Epithelial cell of esophagus (primary cell): ENCODE results near the gene CPSF4L.

Source experiments
- DNase-seq: peaks from one replicate; pipeline ENCODE4 v3.0.0; 2010; ENCODE audit warnings: low read depth
- H3K4me3 ChIP-seq: 2 replicates; pipeline ENCODE4 v1.5.1; 2011; ENCODE audit warnings: mild to moderate bottlenecking, low read length, control low read depth
- CTCF ChIP-seq: IDR thresholded peaks from 2 replicates; pipeline ENCODE4 v1.5.1; 2011; ENCODE audit warnings: low read depth, mild to moderate bottlenecking, low read length, control low read depth, inconsistent platforms; ENCODE audit not compliant: insufficient read depth; ENCODE audit errors: missing control alignments

CPSF4L gene

GRCh38 chr17:73284354-73284753 lies 22.7 kb upstream of the CPSF4L start:
- no peak overlapping the region for H3K4me3 ChIP-seq
- no peak for DNase-seq
- no peak for TF ChIP-seq CTCF

GRCh38 chr17:73283841-73284282 lies 22.2 kb upstream of the CPSF4L start:
- TF ChIP-seq CTCF, result no peak
- no peak for DNase-seq
- H3K4me3 ChIP-seq, result no peak overlapping the region

GRCh38 chr17:73283250-73283649 lies 21.6 kb upstream of the CPSF4L start:
- no peak overlapping the region for H3K4me3 ChIP-seq
- no peak for TF ChIP-seq CTCF

GRCh38 chr17:73282629-73283028 lies 20.9 kb upstream of the CPSF4L start:
- no peak for TF ChIP-seq CTCF
- DNase-seq, result no peak

More at GRCh38 chr17:73283250-73283649, 21.6 kb upstream of the CPSF4L start:
- DNase-seq, result no peak

GRCh38 chr17:73281928-73282327 lies 20.2 kb upstream of the CPSF4L start:
- no peak for TF ChIP-seq CTCF
- no peak overlapping the region for H3K4me3 ChIP-seq
- DNase-seq, result no peak

More at GRCh38 chr17:73282629-73283028, 20.9 kb upstream of the CPSF4L start:
- H3K4me3 ChIP-seq, result no peak overlapping the region

GRCh38 chr17:73280191-73280590 lies 18.5 kb upstream of the CPSF4L start:
- TF ChIP-seq CTCF, result no peak
- no peak overlapping the region for H3K4me3 ChIP-seq
- DNase-seq, result no peak

- no peak overlapping the region for H3K4me3 ChIP-seq
- no peak for DNase-seq
- TF ChIP-seq CTCF, result no peak
Measured at GRCh38 chr17:73279704-73280103, 18.0 kb upstream of the CPSF4L start.
